Uterus (tissue), 2 donors: ENCODE data around the gene TRABD2B.

ENCODE experiments used
- POLR2A ChIP-seq, 2 donors: fragments of 450-650 bp; IDR thresholded peaks; one replicate each; pipeline ENCODE4 v1.6.1; 2016; ENCODE audit warnings: antibody characterized with exemption in 2 of 2, mild to moderate bottlenecking in 1 of 2, moderate library complexity in 1 of 2
- TF ChIP-seq, protein P1 (sequence below), 4 experiments: fragments of 200-600 bp in 2 of 4; fragments of 450-650 bp in 2 of 4; sonication (generic) in 2 of 4; IDR thresholded peaks; one replicate each; pipeline ENCODE4 v1.5.1; 2016 to 2019; ENCODE audit warnings: antibody characterized with exemption in 4 of 4, mild to moderate bottlenecking in 2 of 4, moderate library complexity in 1 of 4

DNA sequence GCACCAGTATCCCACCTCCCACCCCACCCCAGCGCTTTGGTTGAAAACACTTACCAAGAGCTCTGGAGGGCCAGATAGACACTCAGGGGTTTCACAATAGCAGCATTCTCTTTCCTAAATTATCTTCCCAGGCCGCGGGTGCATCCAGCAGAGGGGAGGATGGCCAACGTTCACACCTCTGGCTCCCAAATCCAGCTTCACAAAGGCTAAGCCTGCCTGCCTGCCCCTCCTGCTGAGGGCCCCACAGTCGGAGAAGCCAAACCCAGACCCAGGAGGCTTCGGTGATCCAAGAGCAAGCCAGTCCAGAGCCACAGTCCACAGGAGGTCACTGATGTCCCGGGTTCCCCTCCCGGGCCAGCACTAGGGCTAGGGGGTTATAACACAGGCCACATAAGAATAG lies 231.9 kb downstream of the TRABD2B start:
- TF ChIP-seq, protein P1, sequence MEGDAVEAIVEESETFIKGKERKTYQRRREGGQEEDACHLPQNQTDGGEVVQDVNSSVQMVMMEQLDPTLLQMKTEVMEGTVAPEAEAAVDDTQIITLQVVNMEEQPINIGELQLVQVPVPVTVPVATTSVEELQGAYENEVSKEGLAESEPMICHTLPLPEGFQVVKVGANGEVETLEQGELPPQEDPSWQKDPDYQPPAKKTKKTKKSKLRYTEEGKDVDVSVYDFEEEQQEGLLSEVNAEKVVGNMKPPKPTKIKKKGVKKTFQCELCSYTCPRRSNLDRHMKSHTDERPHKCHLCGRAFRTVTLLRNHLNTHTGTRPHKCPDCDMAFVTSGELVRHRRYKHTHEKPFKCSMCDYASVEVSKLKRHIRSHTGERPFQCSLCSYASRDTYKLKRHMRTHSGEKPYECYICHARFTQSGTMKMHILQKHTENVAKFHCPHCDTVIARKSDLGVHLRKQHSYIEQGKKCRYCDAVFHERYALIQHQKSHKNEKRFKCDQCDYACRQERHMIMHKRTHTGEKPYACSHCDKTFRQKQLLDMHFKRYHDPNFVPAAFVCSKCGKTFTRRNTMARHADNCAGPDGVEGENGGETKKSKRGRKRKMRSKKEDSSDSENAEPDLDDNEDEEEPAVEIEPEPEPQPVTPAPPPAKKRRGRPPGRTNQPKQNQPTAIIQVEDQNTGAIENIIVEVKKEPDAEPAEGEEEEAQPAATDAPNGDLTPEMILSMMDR (IDR thresholded peaks at IDR 0.05), result no peak
- no peak for TF ChIP-seq POLR2A (IDR thresholded peaks at IDR 0.05)
